Measurements from ENCODE around the gene ATP6V1F. TPM values are rescaled to one million over a fixed set of nuclear protein-coding genes. Genes with fewer than 3 reads are reported as not detected.

Gene ATP6V1F
- polyA plus RNA-seq, 1 experiment = 150 TPM

GRCh38 chr7:128865303-128865702 lies 2.6 kb downstream of the ATP6V1F start:
- ChIA-PET CTCF (no interaction called here), POLR2A (no interaction called here)

GRCh38 chr7:128865996-128866877 lies 3.6 kb downstream of the ATP6V1F start:
- no peak overlapping the region for H3K4me3 ChIP-seq (ENCODE audit: low read depth, low read length)
- no peaks in the 10 kb centered on the region for H3K9me3 ChIP-seq (ENCODE audit: control insufficient read depth, insufficient read depth, low read length)
- POLR2A ChIA-PET = no interaction called here
- TF ChIP-seq CTCF (IDR thresholded peaks at IDR 0.05; ENCODE audit: low read depth, low read length) = no peak
- no peak for DNase-seq (ENCODE audit: low read depth, low spot score)
- peaks cover 12% of the 10 kb centered on the region for H3K27me3 ChIP-seq (ENCODE audit: control insufficient read depth, insufficient read depth, low read length)
- no peak overlapping the region for H3K27ac ChIP-seq (ENCODE audit: low read depth, low read length)
- CTCF ChIA-PET = no interaction called here

More at GRCh38 chr7:128865303-128865702, 2.6 kb downstream of the ATP6V1F start:
- no peak for DNase-seq (ENCODE audit: low read depth, low spot score)
- Histone ChIP-seq H3K27ac (ENCODE audit: low read depth, low read length) (no peak overlapping the region), H3K27me3 (ENCODE audit: control insufficient read depth, insufficient read depth, low read length) (peaks cover 3% of the 10 kb centered on the region), H3K9me3 (ENCODE audit: control insufficient read depth, insufficient read depth, low read length) (no peaks in the 10 kb centered on the region), H3K4me3 (ENCODE audit: low read depth, low read length) (no peak overlapping the region)
- TF ChIP-seq CTCF (IDR thresholded peaks at IDR 0.05; ENCODE audit: low read depth, low read length) = no peak

- Histone ChIP-seq H3K27ac (ENCODE audit: low read depth, low read length) (no peak overlapping the region), H3K4me3 (ENCODE audit: low read depth, low read length) (no peak overlapping the region), H3K27me3 (ENCODE audit: control insufficient read depth, insufficient read depth, low read length) (peaks cover 17% of the 10 kb centered on the region), H3K9me3 (ENCODE audit: control insufficient read depth, insufficient read depth, low read length) (no peaks in the 10 kb centered on the region)
- ChIA-PET CTCF (interaction anchor here (0.5 kb wide), 1 partner anchor 201 kb away, joined by 4 read pairs; no protein-coding TSS in a partner anchor), POLR2A (interaction anchor here (0.7 kb wide), 1 partner anchor 28 kb away, joined by 3 read pairs; no protein-coding TSS in a partner anchor)
- DNase-seq (ENCODE audit: low read depth, low spot score) = no peak
- no peak for TF ChIP-seq CTCF (IDR thresholded peaks at IDR 0.05; ENCODE audit: low read depth, low read length)
Observed at GRCh38 chr7:128867241-128867640, 4.6 kb downstream of the ATP6V1F start.

DNA sequence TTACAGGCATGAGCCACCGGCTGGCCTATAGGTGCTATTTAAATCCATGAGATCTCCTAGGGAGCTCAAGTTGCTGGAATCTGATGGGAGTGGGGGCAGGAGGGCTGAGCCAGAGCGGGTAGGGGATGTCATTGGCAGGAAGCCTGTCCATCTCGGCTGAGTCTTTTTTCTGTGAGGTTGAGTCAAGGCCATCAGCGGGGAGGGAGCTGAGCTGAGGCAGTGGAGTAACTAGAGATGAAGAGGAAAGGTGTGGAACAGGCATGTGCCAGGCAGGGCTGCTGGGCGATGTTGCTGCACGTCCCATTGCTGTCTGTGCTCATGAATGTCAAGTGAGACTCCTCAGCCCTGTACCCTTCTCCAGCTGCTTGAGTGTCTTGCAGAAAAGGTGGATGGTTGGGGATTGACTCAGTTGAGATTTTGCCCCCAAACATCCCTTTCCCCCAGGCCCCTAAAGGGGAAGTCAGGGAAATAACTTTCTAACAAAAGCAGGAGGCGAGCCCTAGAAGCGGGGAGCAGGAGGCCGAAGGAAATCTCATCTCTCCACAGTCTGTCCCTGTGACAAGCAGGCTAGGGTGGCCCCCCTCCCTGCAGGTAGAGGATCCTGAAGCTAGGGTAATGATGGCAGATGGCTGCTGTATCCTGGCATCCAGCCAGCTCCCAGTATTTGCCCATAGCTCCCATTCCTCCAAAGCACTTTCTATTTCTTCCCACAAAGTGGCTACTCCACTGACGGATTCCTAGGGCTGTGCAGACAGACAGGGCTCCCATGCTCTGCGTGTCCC lies 5.4 kb downstream of the ATP6V1F start:
- no peak for DNase-seq (ENCODE audit: low read depth, low spot score)
- peaks cover 19% of the 10 kb centered on the region for H3K27me3 ChIP-seq (ENCODE audit: control insufficient read depth, insufficient read depth, low read length)
- no peak for TF ChIP-seq CTCF (IDR thresholded peaks at IDR 0.05; ENCODE audit: low read depth, low read length)
- ChIA-PET POLR2A (interaction anchor here (0.7 kb wide), 1 partner anchor 27 kb away, joined by 3 read pairs; no protein-coding TSS in a partner anchor), CTCF (interaction anchor here (0.5 kb wide), 1 partner anchor 202 kb away, joined by 4 read pairs; no protein-coding TSS in a partner anchor)
- no peaks in the 10 kb centered on the region for H3K9me3 ChIP-seq (ENCODE audit: control insufficient read depth, insufficient read depth, low read length)
- no peak overlapping the region for H3K4me3 ChIP-seq (ENCODE audit: low read depth, low read length)
- H3K27ac ChIP-seq (ENCODE audit: low read depth, low read length) = no peak overlapping the region

Measured in AG04450 (cell line).